ENCODE measurements around the gene SDCBP2. TPM values are rescaled to one million over a fixed set of nuclear protein-coding genes. Genes with fewer than 3 reads are reported as not detected.

Gene SDCBP2
- total and polyA plus RNA-seq, 7 experiments from 2014 or later: 1.0 to 3.6 (median 1.4) TPM

DNA sequence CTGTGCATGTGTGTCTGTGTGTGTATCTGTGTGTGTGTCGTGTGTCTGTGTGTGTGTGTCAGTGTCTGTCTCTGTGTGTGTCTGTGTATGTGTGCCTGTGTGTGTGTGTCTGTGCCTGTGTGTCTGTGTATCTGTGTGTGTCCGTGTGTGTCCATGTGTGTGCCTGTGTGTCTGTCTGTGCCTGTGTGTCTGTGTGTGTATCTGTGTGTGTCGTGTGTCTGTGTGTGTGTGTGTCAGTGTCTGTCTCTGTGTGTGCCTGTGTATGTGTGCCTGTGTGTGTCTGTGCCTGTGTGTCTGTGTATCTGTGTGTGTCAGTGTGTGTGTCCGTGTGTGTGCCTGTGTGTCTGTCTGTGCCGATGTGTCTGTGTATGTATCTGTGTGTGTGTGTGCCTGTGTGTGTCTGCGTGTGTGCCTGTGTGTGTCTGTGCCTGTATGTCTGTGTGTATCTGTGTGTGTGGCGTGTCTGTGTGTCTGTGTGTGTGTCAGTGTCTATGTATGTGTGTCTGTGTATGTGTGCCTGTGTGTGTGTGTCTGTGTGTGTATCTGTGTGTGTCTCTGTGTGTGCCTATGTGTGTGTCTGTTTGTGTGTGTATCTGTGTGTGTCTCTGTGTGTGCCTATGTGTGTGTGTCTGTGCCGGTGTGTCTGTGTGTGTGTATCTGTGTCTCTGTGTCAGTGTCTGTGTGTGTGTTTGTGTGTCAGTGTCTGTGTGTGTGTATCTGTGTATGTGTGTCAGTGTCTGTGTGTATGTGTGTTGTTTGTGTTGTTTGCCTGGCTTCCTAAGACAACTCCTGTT, 51.2 kb downstream of the SDCBP2 start:
- H3K4me1 Mint-ChIP-seq: peaks cover 4 to 67% (median 51%) of the 10 kb centered on the region in 7 donors
- Histone ChIP-seq H3K4me3 (ENCODE audit: low read length) (no peak overlapping the region), H3K27ac (ENCODE audit: low read depth, low read length) (peak overlapping the region; percentile 14), H3K9me3 (ENCODE audit: control insufficient read depth in 2 of 3, low read length in 3 of 3) (no peaks in the 10 kb centered on the region), H3K36me3 (ENCODE audit: control insufficient read depth in 2 of 3, insufficient read depth in 3 of 3, low read length in 3 of 3) (peaks cover 0 to 5% (median 0%) of the 10 kb centered on the region in 3 experiments), H3K4me1 (ENCODE audit: control insufficient read depth in 2 of 2, insufficient read depth in 2 of 2, low read length in 2 of 2) (peaks cover 0 to 32% of the 10 kb centered on the region in 2 donors), H3K27me3 (ENCODE audit: control insufficient read depth in 2 of 2, insufficient read depth in 2 of 2, low read length in 2 of 2) (no peaks in the 10 kb centered on the region)
- no peak overlapping the region for H3K4me3 Mint-ChIP-seq
- POLR2A ChIA-PET: interaction anchor here (1.0 kb wide), 1 partner anchor 9 kb away, joined by 7 read pairs; no protein-coding TSS in a partner anchor
- H3K27me3 Mint-ChIP-seq: no peaks in the 10 kb centered on the region
- intact Hi-C loops (cut with micrococcal nuclease): no loop called here
- H3K27ac Mint-ChIP-seq: no peak overlapping the region
- ATAC-seq (no peak), DNase-seq (no peak)
- H3K36me3 Mint-ChIP-seq: peaks cover 0 to 14% (median 0%) of the 10 kb centered on the region in 5 donors
- H3K9me3 Mint-ChIP-seq: no peaks in the 10 kb centered on the region
- CTCF ChIA-PET: interaction anchor here (0.8 kb wide), 1 partner anchor 60 kb away, joined by 3 read pairs; no protein-coding TSS in a partner anchor

- Mint-ChIP-seq H3K4me3 (peak overlapping the region in 1 of 10 donors; percentile 60), H3K27me3 (no peaks in the 10 kb centered on the region), H3K4me1 (peaks cover 4 to 69% (median 56%) of the 10 kb centered on the region in 7 donors), H3K36me3 (peaks cover 0 to 5% (median 0%) of the 10 kb centered on the region in 5 donors), H3K9me3 (no peaks in the 10 kb centered on the region), H3K27ac (peak overlapping the region in 7 of 9 donors; percentile 4 to 83 (median 13))
- ChIA-PET CTCF (interaction anchor here (0.7 kb wide), 1 partner anchor 254 kb away, joined by 3 read pairs; no protein-coding TSS in a partner anchor), POLR2A (interaction anchor here (1.0 to 1.6 kb wide), 3 partner anchors 8 to 11 kb away, joined by 3 to 8 read pairs (median 3); partner anchors contain the start of gene SNPH)
- Histone ChIP-seq H3K36me3 (ENCODE audit: control insufficient read depth in 2 of 3, insufficient read depth in 3 of 3, low read length in 3 of 3) (peaks cover 0 to 6% (median 0%) of the 10 kb centered on the region in 3 experiments), H3K27ac (ENCODE audit: low read depth, low read length) (no peak overlapping the region), H3K27me3 (ENCODE audit: control insufficient read depth in 2 of 2, insufficient read depth in 2 of 2, low read length in 2 of 2) (no peaks in the 10 kb centered on the region), H3K9me3 (ENCODE audit: control insufficient read depth in 2 of 3, low read length in 3 of 3) (no peaks in the 10 kb centered on the region), H3K4me1 (ENCODE audit: control insufficient read depth in 2 of 2, insufficient read depth in 2 of 2, low read length in 2 of 2) (peaks cover 0 to 36% of the 10 kb centered on the region in 2 donors), H3K4me3 (ENCODE audit: low read length) (no peak overlapping the region)
- ATAC-seq (no peak), DNase-seq (no peak)
- intact Hi-C loops (cut with micrococcal nuclease): no loop called here
Measured at GRCh38 chr20:1275919-1276318, 53.0 kb downstream of the SDCBP2 start.

- H3K9me3 ChIP-seq (ENCODE audit: control insufficient read depth in 2 of 3, low read length in 3 of 3): no peaks in the 10 kb centered on the region
- Mint-ChIP-seq H3K27me3 (no peaks in the 10 kb centered on the region), H3K27ac (peak overlapping the region in 7 of 9 donors; percentile 1 to 95 (median 79)), H3K4me3 (peak overlapping the region in 1 of 10 donors; percentile 56), H3K4me1 (peaks cover 4 to 68% (median 54%) of the 10 kb centered on the region in 7 donors), H3K9me3 (no peaks in the 10 kb centered on the region), H3K36me3 (peaks cover 0 to 5% (median 0%) of the 10 kb centered on the region in 5 donors)
- H3K36me3 ChIP-seq (ENCODE audit: control insufficient read depth in 2 of 3, insufficient read depth in 3 of 3, low read length in 3 of 3): peaks cover 0 to 11% (median 0%) of the 10 kb centered on the region in 3 experiments
- no peak overlapping the region for H3K4me3 ChIP-seq (ENCODE audit: low read length)
- intact Hi-C loops (cut with micrococcal nuclease): no loop called here
- no peaks in the 10 kb centered on the region for H3K27me3 ChIP-seq (ENCODE audit: control insufficient read depth in 2 of 2, insufficient read depth in 2 of 2, low read length in 2 of 2)
- H3K27ac ChIP-seq (ENCODE audit: low read depth, low read length): no peak overlapping the region
- POLR2A ChIA-PET: interaction anchor here (0.6 to 4.0 kb wide), 8 partner anchors 8 to 420 kb away, joined by 3 to 19 read pairs (median 6); partner anchors contain the start of gene SNPH
- CTCF ChIA-PET: interaction anchor here (0.6 kb wide), 2 partner anchors 415 to 435 kb away, joined by 3 read pairs; no protein-coding TSS in a partner anchor
- no peak for ATAC-seq
- peaks cover 0 to 24% of the 10 kb centered on the region in 2 donors for H3K4me1 ChIP-seq (ENCODE audit: control insufficient read depth in 2 of 2, insufficient read depth in 2 of 2, low read length in 2 of 2)
- DNase-seq: no peak
Measured at GRCh38 chr20:1274485-1275311, 54.2 kb downstream of the SDCBP2 start.

- H3K9me3 ChIP-seq (ENCODE audit: control insufficient read depth in 2 of 3, low read length in 3 of 3): no peaks in the 10 kb centered on the region
- CTCF ChIA-PET: interaction anchor here (0.6 to 0.9 kb wide), 2 partner anchors 12 to 46 kb away, joined by 3 read pairs; no protein-coding TSS in a partner anchor
- peak overlapping the region in 8 of 9 donors; percentile 28 to 95 (median 68) for H3K27ac Mint-ChIP-seq
- H3K4me3 Mint-ChIP-seq: peak overlapping the region in 2 of 10 donors; percentile 14 to 56
- intact Hi-C loops (cut with micrococcal nuclease): no loop called here
- peaks cover 4 to 73% (median 66%) of the 10 kb centered on the region in 7 donors for H3K4me1 Mint-ChIP-seq
- no peaks in the 10 kb centered on the region for H3K27me3 Mint-ChIP-seq
- peaks cover 0 to 18% (median 0%) of the 10 kb centered on the region in 3 experiments for H3K36me3 ChIP-seq (ENCODE audit: control insufficient read depth in 2 of 3, insufficient read depth in 3 of 3, low read length in 3 of 3)
- DNase-seq (no peak), ATAC-seq (no peak)
- no peak overlapping the region for H3K27ac ChIP-seq (ENCODE audit: low read depth, low read length)
- POLR2A ChIA-PET: interaction anchor here (0.6 to 4.0 kb wide), 6 partner anchors 10 to 27 kb away, joined by 3 to 19 read pairs (median 9); no protein-coding TSS in a partner anchor
- H3K4me3 ChIP-seq (ENCODE audit: low read length): no peak overlapping the region
- H3K9me3 Mint-ChIP-seq: no peaks in the 10 kb centered on the region
- H3K4me1 ChIP-seq (ENCODE audit: control insufficient read depth in 2 of 2, insufficient read depth in 2 of 2, low read length in 2 of 2): peaks cover 0 to 28% of the 10 kb centered on the region in 2 donors
- H3K27me3 ChIP-seq (ENCODE audit: control insufficient read depth in 2 of 2, insufficient read depth in 2 of 2, low read length in 2 of 2): no peaks in the 10 kb centered on the region
- peaks cover 0 to 13% (median 0%) of the 10 kb centered on the region in 5 donors for H3K36me3 Mint-ChIP-seq
Measured at GRCh38 chr20:1273366-1273765, 55.6 kb downstream of the SDCBP2 start.

DNA sequence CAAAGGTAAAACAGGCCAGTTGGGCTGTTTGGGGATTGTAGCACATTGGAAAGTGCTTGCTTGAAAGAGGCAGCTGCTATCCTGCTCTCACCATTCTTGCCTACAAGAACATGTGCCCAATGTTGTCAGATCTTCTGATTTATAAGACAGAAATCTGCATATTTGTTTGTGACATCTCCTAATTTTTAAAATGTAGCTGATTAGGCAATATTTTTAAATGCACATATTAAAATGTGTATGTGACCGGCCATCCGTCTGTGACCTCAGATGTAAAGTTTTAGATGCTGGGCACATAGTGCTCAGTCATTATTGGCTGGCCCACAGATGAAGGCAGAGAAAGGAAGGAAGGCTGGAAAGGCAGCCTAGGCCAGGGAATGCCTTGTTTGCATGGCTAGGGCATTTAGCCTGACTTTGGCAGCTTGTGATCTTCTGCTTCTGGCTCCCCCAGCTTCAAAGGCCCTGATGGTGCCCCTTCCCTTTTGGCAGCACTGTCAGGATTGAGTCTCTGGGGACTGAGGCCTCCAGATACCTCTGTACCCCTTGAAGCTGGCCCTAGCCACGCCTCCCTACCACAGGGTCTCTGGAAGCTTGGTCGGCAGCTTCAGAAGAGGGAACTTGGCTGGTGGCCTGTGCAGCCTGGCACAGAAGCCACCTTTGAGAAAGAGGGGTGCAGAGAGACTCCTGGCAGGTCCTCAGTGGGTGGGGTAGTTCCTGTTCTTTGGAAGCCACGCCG, 56.4 kb downstream of the SDCBP2 start:
- Histone ChIP-seq H3K4me3 (ENCODE audit: low read length) (no peak overlapping the region), H3K27ac (ENCODE audit: low read depth, low read length) (no peak overlapping the region), H3K36me3 (ENCODE audit: control insufficient read depth in 2 of 3, insufficient read depth in 3 of 3, low read length in 3 of 3) (peaks cover 0 to 18% (median 0%) of the 10 kb centered on the region in 3 experiments), H3K9me3 (ENCODE audit: control insufficient read depth in 2 of 3, low read length in 3 of 3) (no peaks in the 10 kb centered on the region), H3K4me1 (ENCODE audit: control insufficient read depth in 2 of 2, insufficient read depth in 2 of 2, low read length in 2 of 2) (peaks cover 0 to 36% of the 10 kb centered on the region in 2 donors), H3K27me3 (ENCODE audit: control insufficient read depth in 2 of 2, insufficient read depth in 2 of 2, low read length in 2 of 2) (no peaks in the 10 kb centered on the region)
- ATAC-seq (no peak), DNase-seq (no peak)
- Mint-ChIP-seq H3K27ac (peak overlapping the region in 7 of 9 donors; percentile 42 to 85 (median 77)), H3K4me1 (peaks cover 6 to 81% (median 74%) of the 10 kb centered on the region in 7 donors), H3K27me3 (no peaks in the 10 kb centered on the region), H3K36me3 (peaks cover 0 to 13% (median 0%) of the 10 kb centered on the region in 5 donors), H3K4me3 (peak overlapping the region in 3 of 10 donors; percentile 6 to 43 (median 40)), H3K9me3 (no peaks in the 10 kb centered on the region)
- CTCF ChIA-PET: interaction anchor here (0.6 to 1.1 kb wide), 2 partner anchors 9 to 11 kb away, joined by 3 read pairs; no protein-coding TSS in a partner anchor
- POLR2A ChIA-PET: interaction anchor here (1.0 to 4.0 kb wide), 7 partner anchors 9 to 28 kb away, joined by 3 to 19 read pairs (median 9); no protein-coding TSS in a partner anchor
- intact Hi-C loops (cut with micrococcal nuclease): no loop called here
